ENCODE results near the gene PARN. TPM values are rescaled to one million over a fixed set of nuclear protein-coding genes. Genes with fewer than 3 reads are reported as not detected.

PARN gene
- total and polyA plus RNA-seq, 2 of the 4 experiments (the other 2 are of a cell fraction), result 24.6 to 25.1 TPM

GRCh38 chr16:14576532-14576931 is 53.5 kb downstream of the PARN start:
- in situ Hi-C loops (cut with MboI; ENCODE audit: low sequenced_read_pairs), result no loop called here
- H3K9me1 ChIP-seq (ENCODE audit: insufficient read depth, low read length), result no peaks in the 10 kb centered on the region
- intact Hi-C loops (cut with micrococcal nuclease), result no loop called here
- 80% methylated on average over 1 of the region's 1 CpG; no CpG with 5 or more reads in 1 of the 2 experiments for WGBS, 2 experiments (ENCODE audit: extremely low coverage in 2 of 2, insufficient read length in 1 of 2)
- no peak overlapping the region for H4K8ac ChIP-seq (ENCODE audit: low read depth in 2 of 2, low read length in 2 of 2)
- H3K4me1 ChIP-seq (ENCODE audit: control insufficient read depth, insufficient read depth, low read length), result no peaks in the 10 kb centered on the region
- CTCF ChIA-PET, result no interaction called here
- H3K23ac ChIP-seq (ENCODE audit: low read depth, low read length), result no peak overlapping the region
- ATAC-seq (ENCODE audit: low read depth), result no peak
- no peak overlapping the region for H4K91ac ChIP-seq (ENCODE audit: insufficient read depth, low read depth, low read length)
- no peak for TF ChIP-seq MXI1 (IDR thresholded peaks at IDR 0.05; ENCODE audit: borderline replicate concordance, low read depth, low read length)
- no peak for TF ChIP-seq SMC3 (IDR thresholded peaks at IDR 0.05; ENCODE audit: low read depth, low read length)
- no peak for DNase-seq
- no peak overlapping the region for H2AK5ac ChIP-seq (ENCODE audit: low read depth, low read length)
- H2BK5ac ChIP-seq (ENCODE audit: low read depth, low read length, poor library complexity, severe bottlenecking), result no peak overlapping the region
- no peak overlapping the region for H2BK20ac ChIP-seq (ENCODE audit: low read depth, low read length)
- H3K4me3 ChIP-seq (ENCODE audit: insufficient read depth, low read depth, low read length), result no peak overlapping the region
- H2BK15ac ChIP-seq (ENCODE audit: low read depth, low read length), result no peak overlapping the region
- no peak overlapping the region for H3K14ac ChIP-seq (replicated peaks; ENCODE audit: low read depth, low read length)
- no peak overlapping the region for H3K9ac ChIP-seq (ENCODE audit: low read depth, low read length)
- no peak overlapping the region for H3K4me2 ChIP-seq (ENCODE audit: low read depth, low read length)
- dilution Hi-C loops (cut with HindIII; ENCODE audit: low sequenced_read_pairs, unreplicated experiment), result no loop called here
- H3K79me1 ChIP-seq (ENCODE audit: low read depth in 1 of 2, low read length in 2 of 2), result no peaks in the 10 kb centered on the region
- H3K36me3 ChIP-seq (ENCODE audit: control insufficient read depth, insufficient read depth, low read length), result peaks cover 27% of the 10 kb centered on the region
- H3K9me3 ChIP-seq (ENCODE audit: control insufficient read depth, insufficient read depth, low read length), result no peaks in the 10 kb centered on the region
- BruUV-seq (replicated peaks), result no TSS peak
- no peak overlapping the region for H3K27ac ChIP-seq (ENCODE audit: insufficient read depth, low read length)
- H4K20me1 ChIP-seq (ENCODE audit: insufficient read depth, low read length), result no peaks in the 10 kb centered on the region
- no peak overlapping the region for H2AFZ ChIP-seq (replicated peaks; ENCODE audit: low read length, poor library complexity)
- no peak overlapping the region for H4K5ac ChIP-seq (ENCODE audit: low read depth, low read length)
- POLR2A ChIA-PET (ENCODE audit: unreplicated experiment), result no interaction called here
- H3K56ac ChIP-seq (ENCODE audit: extremely low read depth, insufficient read depth, low read length), result no peak overlapping the region
- no peak overlapping the region for H2AK9ac ChIP-seq (replicated peaks; ENCODE audit: low read depth, low read length, poor library complexity)
- H3K18ac ChIP-seq (ENCODE audit: low read depth, low read length), result no peak overlapping the region
- H3K4ac ChIP-seq (ENCODE audit: low read depth, low read length), result no peak overlapping the region
- no peaks in the 10 kb centered on the region for H3K27me3 ChIP-seq (ENCODE audit: control insufficient read depth, insufficient read depth, low read length)
- no peak overlapping the region for H2BK120ac ChIP-seq (ENCODE audit: low read depth, low read length)
